K562 (cell line): ENCODE data around the gene ARMC6. TPM values are rescaled to one million over a fixed set of nuclear protein-coding genes. Genes with fewer than 3 reads are reported as not detected.
A peak's percentile ranks its signal among the peaks of the same experiment; 100 is the strongest.

Source experiments
- ATAC-seq: fragments of 200-7000 bp; cut with Tn5 transposase; 3 replicates; pipeline ENCODE4 v1.9.1; 2020; ENCODE audit warnings: moderate library complexity
- BruUV-seq: library from RNA; stranded (reverse); fragments of 400-500 nt; replicated peaks from 2 replicates; lab custom pipeline; 2021; lab: Mats Ljungman, UMichigan
- CTCF ChIA-PET: fragments of 300-600 bp; formaldehyde crosslinking; extraction: SDS; loops from one replicate; lab custom pipeline; 2021; ENCODE audit warnings: low intra/inter-chr PET ratio; lab: Yijun Ruan, JAX
- POLR2A ChIA-PET: fragments of 300-600, 350-650 bp; sonication (Branson Sonifier 250); formaldehyde crosslinking; extraction: SDS; loops from one replicate; lab custom pipeline; 2021; ENCODE audit warnings: antibody characterized with exemption, inconsistent platforms; lab: Yijun Ruan, JAX
- DNase-seq, 4 experiments: peaks; one replicate each; pipeline versions ENCODE4 v3.0.0 to v3.0.0-alpha.2; 2011 to 2018; ENCODE audit warnings: low spot score in 3 of 4, mixed read lengths in 3 of 4; ENCODE audit errors: extremely low read depth in 1 of 4
- FAIRE-seq: peaks from 2 replicates; lab custom pipeline; 2011; peaks lifted over from hg19 to GRCh38; lab: Jason Lieb, UNC
- H2AFZ ChIP-seq: 2 replicates; pipeline ENCODE4 v1.6.0; 2011; ENCODE audit warnings: low read depth, low read length, control low read depth, inconsistent platforms
- H3K27ac ChIP-seq: fragments of 200-600 bp; 3 replicates; pipeline ENCODE4 v1.8.0; 2011; ENCODE audit warnings: low read depth, mild to moderate bottlenecking, control low read depth, inconsistent platforms, low read length, moderate library complexity, mixed read lengths; ENCODE audit errors: extremely low read depth
- H3K27me3 ChIP-seq, 2 experiments: fragments of 300-600 bp in 1 of 2; 2 replicates in 1 of 2; 3 replicates in 1 of 2; pipeline versions ENCODE4 v1.6.0 to v1.8.0; 2011; ENCODE audit warnings: inconsistent platforms in 2 of 2, low read length in 2 of 2, mild to moderate bottlenecking in 1 of 2, mixed read lengths in 1 of 2, moderate library complexity in 1 of 2; ENCODE audit not compliant: control insufficient read depth in 2 of 2, insufficient read depth in 2 of 2
- H3K36me3 ChIP-seq: fragments of 300-600 bp; 3 replicates; pipeline ENCODE4 v1.8.0; 2011; ENCODE audit warnings: mild to moderate bottlenecking, low read length, inconsistent platforms; ENCODE audit not compliant: control insufficient read depth, insufficient read depth
- H3K4me1 ChIP-seq, 2 experiments: fragments of 200-600 bp in 1 of 2; replicated peaks in 1 of 2; 2 replicates in 1 of 2; 3 replicates in 1 of 2; pipeline versions ENCODE4 v1.5.1 to v1.8.0; 2011; ENCODE audit warnings: inconsistent platforms in 2 of 2, low read length in 2 of 2, mild to moderate bottlenecking in 1 of 2, mixed read lengths in 1 of 2, moderate library complexity in 1 of 2; ENCODE audit not compliant: control insufficient read depth in 2 of 2, insufficient read depth in 2 of 2
- H3K4me2 ChIP-seq: 2 replicates; pipeline ENCODE4 v1.6.1; 2011; ENCODE audit warnings: low read length, control low read depth, inconsistent platforms, mixed read lengths; ENCODE audit not compliant: insufficient read depth
- H3K4me3 ChIP-seq: fragments of 200-600 bp; sonication (generic), shearing (Covaris generic); 2 replicates; pipeline ENCODE4 v1.5.1; 2016; ENCODE audit warnings: control low read depth, inconsistent platforms
- H3K79me2 ChIP-seq: fragments of 200-600 bp; 3 replicates; pipeline ENCODE4 v1.8.0; 2011; ENCODE audit warnings: low read length, inconsistent platforms; ENCODE audit not compliant: control insufficient read depth, insufficient read depth
- H3K9ac ChIP-seq, 2 experiments: 2 replicates each; pipeline versions ENCODE4 v1.6.0 to v1.6.1; 2011; ENCODE audit warnings: low read depth in 2 of 2, low read length in 2 of 2, control low read depth in 1 of 2, inconsistent platforms in 1 of 2, mild to moderate bottlenecking in 1 of 2, mixed read lengths in 1 of 2; ENCODE audit not compliant: insufficient read depth in 1 of 2
- H3K9me1 ChIP-seq: one replicate; pipeline ENCODE4 v1.6.0; 2011; ENCODE audit warnings: inconsistent platforms, mild to moderate bottlenecking, low read length, moderate library complexity; ENCODE audit not compliant: control insufficient read depth, insufficient read depth
- H3K9me3 ChIP-seq: replicated peaks from 2 replicates; pipeline ENCODE4 v1.5.1; 2011; ENCODE audit warnings: low read depth, low read length, inconsistent platforms; ENCODE audit not compliant: control insufficient read depth, insufficient read depth
- H4K20me1 ChIP-seq: replicated peaks from 2 replicates; pipeline ENCODE4 v1.6.1; 2011; ENCODE audit warnings: low read length, inconsistent platforms, mixed read lengths; ENCODE audit not compliant: control insufficient read depth, insufficient read depth
- CBFA2T2 ChIP-seq: fragments of 450-650 bp; conservative IDR thresholded peaks from 2 replicates; pipeline ENCODE4 v1.6.1; 2017; ENCODE audit warnings: mild to moderate bottlenecking
- KLF1 ChIP-seq: fragments of 450-650 bp; IDR thresholded peaks from 2 replicates; pipeline ENCODE4 v1.6.1; 2016; ENCODE audit warnings: missing genetic modification characterization, missing compliant biosample characterization
- MCM3 ChIP-seq: fragments of 450-650 bp; IDR thresholded peaks from 2 replicates; pipeline ENCODE4 v1.6.1; 2016
- NCOR1 ChIP-seq: fragments of 450-650 bp; IDR thresholded peaks from 2 replicates; pipeline ENCODE4 v1.6.1; 2016; ENCODE audit warnings: mild to moderate bottlenecking, moderate library complexity
- PBX2 ChIP-seq, 2 experiments: IDR thresholded peaks in 1 of 2; conservative IDR thresholded peaks in 1 of 2; 2 replicates each; pipeline ENCODE4 v1.6.1; 2016; ENCODE audit warnings: low read depth in 2 of 2, mild to moderate bottlenecking in 1 of 2, missing compliant biosample characterization in 1 of 2, missing genetic modification characterization in 1 of 2, moderate library complexity in 1 of 2
- POLR2G ChIP-seq: fragments of 200-400 bp; formaldehyde crosslinking; IDR thresholded peaks from 2 replicates; pipeline ENCODE4 v1.6.1; 2017; ENCODE audit warnings: low read depth, mild to moderate bottlenecking, antibody characterized with exemption, low read length, moderate library complexity
- RAD21 ChIP-seq, 2 experiments: fragments of 250-450 bp in 1 of 2; fragments of 450-650 bp in 1 of 2; sonication (Bioruptor Pico) in 1 of 2; formaldehyde crosslinking in 1 of 2; IDR thresholded peaks in 1 of 2; conservative IDR thresholded peaks in 1 of 2; 2 replicates each; pipeline versions ENCODE4 v1.4.0 to v1.8.0; 2020 to 2022; ENCODE audit warnings: mild to moderate bottlenecking in 2 of 2, moderate library complexity in 1 of 2
- SMAD3 ChIP-seq: fragments of 450-650 bp; formaldehyde crosslinking; conservative IDR thresholded peaks from 2 replicates; pipeline ENCODE4 v1.4.0; 2020; ENCODE audit warnings: mild to moderate bottlenecking
- SRF ChIP-seq, 2 experiments: fragments of 250-450, 450-650 bp in 1 of 2; sonication (Bioruptor Pico) in 1 of 2; sonication (generic) in 1 of 2; formaldehyde crosslinking; IDR thresholded peaks; 2 replicates each; pipeline versions ENCODE4 v1.5.0 to v1.5.1; 2020 to 2022; ENCODE audit warnings: mild to moderate bottlenecking in 1 of 2, missing genetic modification reagents in 1 of 2
- TRIM25 ChIP-seq: fragments of 450-650 bp; IDR thresholded peaks from 2 replicates; pipeline ENCODE4 v1.7.0; 2016; ENCODE audit warnings: borderline replicate concordance
- ZNF12 ChIP-seq: sonication (generic); formaldehyde crosslinking; IDR thresholded peaks from 2 replicates; pipeline ENCODE4 v1.4.0; 2020; ENCODE audit warnings: mild to moderate bottlenecking, missing genetic modification reagents
- ZNF224 ChIP-seq: sonication (generic); formaldehyde crosslinking; IDR thresholded peaks from 2 replicates; pipeline ENCODE4 v1.8.0; 2022; ENCODE audit warnings: mild to moderate bottlenecking, missing genetic modification reagents
- WGBS: fragments of 100-300 bp; shearing (Covaris generic); methylation state at CpG from one replicate; pipeline ENCODE4 v1.1.6; 2016; ENCODE audit warnings: low coverage, mixed read lengths; ENCODE audit not compliant: insufficient coverage; ENCODE audit errors: missing lambda C conversion rate; 5-methylcytosine and 5-hydroxymethylcytosine counted together
- in situ Hi-C: fragments of 300-500 bp; cut with MboI; formaldehyde crosslinking; loops from 4 replicates; pipeline ENCODE4 v1.15.0; 2018; ENCODE audit warnings: inconsistent platforms, mixed read lengths
- intact Hi-C: fragments of 100-400 bp; cut with micrococcal nuclease; formaldehyde crosslinking; loops from 2 replicates; pipeline ENCODE4 v1.14.2; 2022
- polyA plus RNA-seq, 8 experiments: library from polyadenylated mRNA; depleted of rRNA in 4 of 8; stranded (reverse) in 5 of 8; unstranded in 3 of 8; fragments of >200 nt; fragmentation: Nextera tagmentation in 2 of 8; fragmentation: Illumina TruSeq in 1 of 8; extraction: Ambion mirVana in 2 of 8; extraction: Trizol in 1 of 8; gene quantifications; 2 replicates each; pipeline versions ENCODE4 v1.2.1 to v1.2.3, GENCODE V29; 2011 to 2014; ENCODE audit warnings: inconsistent platforms in 1 of 8, missing spikeins in 1 of 8
- total RNA-seq, 7 experiments: library from RNA; depleted of rRNA in 6 of 7; stranded (reverse); fragments of >200 nt in 6 of 7; fragmentation: Illumina TruSeq in 2 of 7; extraction: Trizol in 2 of 7; gene quantifications; 2 replicates each; pipeline versions ENCODE4 v1.2.1 to v1.2.3, GENCODE V29; 2011 to 2021; ENCODE audit warnings: low replicate concordance in 1 of 7
- TF ChIP-seq, protein P1 (sequence below): fragments of 450-650 bp; formaldehyde crosslinking; IDR thresholded peaks from 2 replicates; pipeline ENCODE4 v1.4.0; 2022; ENCODE audit warnings: missing genetic modification characterization
- TF ChIP-seq, protein P2 (sequence below): sonication (generic); formaldehyde crosslinking; IDR thresholded peaks from 2 replicates; pipeline ENCODE4 v1.5.0; 2020; ENCODE audit warnings: missing genetic modification reagents
- TF ChIP-seq, protein P3 (sequence below): sonication (generic); formaldehyde crosslinking; IDR thresholded peaks from 2 replicates; pipeline ENCODE4 v1.9.0; 2022; ENCODE audit warnings: mild to moderate bottlenecking, missing genetic modification reagents

Gene ARMC6
- total and polyA plus RNA-seq, 9 of the 15 experiments (the other 6 are each of a cell fraction or from before 2014, with no cell fraction given) = 2.1 to 93.4 (median 63.6) TPM

DNA sequence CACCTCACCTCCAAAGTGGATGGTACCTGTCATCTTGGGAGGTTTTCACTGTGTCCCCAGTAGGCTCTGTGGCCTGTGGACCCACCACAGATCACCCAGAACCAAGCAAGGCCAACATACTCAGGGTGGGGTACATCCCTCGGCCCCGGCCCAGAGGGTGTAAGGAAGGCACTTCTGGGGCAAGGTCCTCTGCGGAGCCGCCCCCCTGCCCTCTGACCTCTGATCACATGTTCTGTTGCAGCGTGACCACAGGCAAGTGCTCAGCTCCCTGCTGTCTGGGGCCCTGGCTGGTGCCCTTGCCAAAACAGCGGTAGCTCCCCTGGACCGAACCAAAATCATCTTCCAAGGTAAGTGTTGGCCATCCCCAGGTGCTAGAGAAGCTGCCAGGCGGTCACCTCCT is 68.1 kb downstream of the ARMC6 start:
- no TSS peak for BruUV-seq
- Histone ChIP-seq H3K4me3 (no peak overlapping the region), H2AFZ (no peak overlapping the region), H3K9me1 (no peaks in the 10 kb centered on the region), H3K27ac (no peak overlapping the region; the same call in 2 of the 3 replicates), H3K9me3 (no peaks in the 10 kb centered on the region), H3K36me3 (peaks cover 46% of the 10 kb centered on the region; the same call in 2 of the 3 replicates), H3K4me1 (peaks cover 14 to 46% of the 10 kb centered on the region in 2 experiments), H4K20me1 (no peaks in the 10 kb centered on the region), H3K9ac (peak overlapping the region in 1 of 2 experiments; percentile 55; a peak in 2 of 4 replicates), H3K4me2 (no peak overlapping the region), H3K79me2 (no peaks in the 10 kb centered on the region), H3K27me3 (no peaks in the 10 kb centered on the region)
- 87% methylated on average over 8 of the region's 8 CpGs for WGBS
- FAIRE-seq (no peak), ATAC-seq (no peak), DNase-seq (peak in 1 of 4 experiments; percentile 3)
- in situ Hi-C loops (no loop called here), intact Hi-C loops (no loop called here)
- POLR2A ChIA-PET = interaction anchor here (0.6 kb wide), 2 partner anchors 25 to 101 kb away, joined by 3 read pairs; no protein-coding TSS in a partner anchor
- CTCF ChIA-PET = no interaction called here
- no peak for TF ChIP-seq ZNF224 (CRISPR knock-in tag)
- TF ChIP-seq PBX2 (CRISPR knock-in tag; IDR thresholded peaks at IDR 0.05; ENCODE audit: low read depth) = no peak
- no peak for TF ChIP-seq PBX2 (tag; conservative IDR thresholded peaks at IDR 0.05; ENCODE audit: low read depth)
- TF ChIP-seq, protein P1, sequence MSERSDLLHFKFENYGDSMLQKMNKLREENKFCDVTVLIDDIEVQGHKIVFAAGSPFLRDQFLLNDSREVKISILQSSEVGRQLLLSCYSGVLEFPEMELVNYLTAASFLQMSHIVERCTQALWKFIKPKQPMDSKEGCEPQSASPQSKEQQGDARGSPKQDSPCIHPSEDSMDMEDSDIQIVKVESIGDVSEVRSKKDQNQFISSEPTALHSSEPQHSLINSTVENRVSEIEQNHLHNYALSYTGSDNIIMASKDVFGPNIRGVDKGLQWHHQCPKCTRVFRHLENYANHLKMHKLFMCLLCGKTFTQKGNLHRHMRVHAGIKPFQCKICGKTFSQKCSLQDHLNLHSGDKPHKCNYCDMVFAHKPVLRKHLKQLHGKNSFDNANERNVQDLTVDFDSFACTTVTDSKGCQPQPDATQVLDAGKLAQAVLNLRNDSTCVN (CRISPR knock-in tag) = no peak
- no peak for TF ChIP-seq RAD21 (CRISPR knock-in tag; conservative IDR thresholded peaks at IDR 0.05 in 1 of 2, IDR thresholded peaks at IDR 0.05 in 1 of 2)
- no peak for TF ChIP-seq ZNF12 (CRISPR knock-in tag)
- TF ChIP-seq POLR2G = 0 out of 2 replicates have a peak, but pooled peaks have one; percentile 24
- no peak for TF ChIP-seq SRF (CRISPR knock-in tag; IDR thresholded peaks at IDR 0.05)
- no peak for TF ChIP-seq MCM3
- TF ChIP-seq, protein P2, sequence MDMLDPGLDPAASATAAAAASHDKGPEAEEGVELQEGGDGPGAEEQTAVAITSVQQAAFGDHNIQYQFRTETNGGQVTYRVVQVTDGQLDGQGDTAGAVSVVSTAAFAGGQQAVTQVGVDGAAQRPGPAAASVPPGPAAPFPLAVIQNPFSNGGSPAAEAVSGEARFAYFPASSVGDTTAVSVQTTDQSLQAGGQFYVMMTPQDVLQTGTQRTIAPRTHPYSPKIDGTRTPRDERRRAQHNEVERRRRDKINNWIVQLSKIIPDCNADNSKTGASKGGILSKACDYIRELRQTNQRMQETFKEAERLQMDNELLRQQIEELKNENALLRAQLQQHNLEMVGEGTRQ = peak; percentile 32; the same call in 1 of the 2 replicates
- no peak for TF ChIP-seq TRIM25
- TF ChIP-seq CBFA2T2 = no peak
- no peak for TF ChIP-seq KLF1 (tag)
- no peak for TF ChIP-seq NCOR1
- no peak for TF ChIP-seq SMAD3 (CRISPR knock-in tag)
- TF ChIP-seq, protein P3, sequence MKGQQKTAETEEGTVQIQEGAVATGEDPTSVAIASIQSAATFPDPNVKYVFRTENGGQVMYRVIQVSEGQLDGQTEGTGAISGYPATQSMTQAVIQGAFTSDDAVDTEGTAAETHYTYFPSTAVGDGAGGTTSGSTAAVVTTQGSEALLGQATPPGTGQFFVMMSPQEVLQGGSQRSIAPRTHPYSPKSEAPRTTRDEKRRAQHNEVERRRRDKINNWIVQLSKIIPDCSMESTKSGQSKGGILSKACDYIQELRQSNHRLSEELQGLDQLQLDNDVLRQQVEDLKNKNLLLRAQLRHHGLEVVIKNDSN = 0 out of 2 replicates have a peak, but pooled peaks have one; percentile 47
